ENCODE data around the gene DNAH10. TPM values are rescaled to one million over a fixed set of nuclear protein-coding genes. Genes with fewer than 3 reads are reported as not detected.

DNAH10 gene
- total and polyA plus RNA-seq, 2 donors from 2014 or later = 0.24 to 0.28 TPM

DNA sequence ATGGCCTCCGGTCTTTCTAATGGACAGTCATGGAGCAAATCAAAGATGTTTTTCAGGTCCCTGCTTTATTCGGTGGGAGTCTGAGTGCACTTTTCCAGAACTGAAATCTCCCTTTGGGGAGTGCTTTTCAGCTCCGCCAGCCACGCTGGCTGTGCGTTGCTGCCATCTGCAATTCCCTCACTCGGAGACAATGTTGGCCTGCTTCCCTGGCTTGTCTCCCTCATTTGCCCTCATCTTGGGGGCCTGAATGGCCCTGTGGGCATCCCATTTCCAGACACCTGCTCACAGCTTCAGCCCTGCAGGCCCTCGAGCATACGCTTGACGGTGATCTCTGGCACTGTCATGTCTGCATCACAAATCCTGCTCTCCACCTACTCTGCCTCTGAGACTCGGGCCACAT lies 106.7 kb downstream of the DNAH10 start:
- FAIRE-seq = no peak
- TF ChIP-seq, protein P1, sequence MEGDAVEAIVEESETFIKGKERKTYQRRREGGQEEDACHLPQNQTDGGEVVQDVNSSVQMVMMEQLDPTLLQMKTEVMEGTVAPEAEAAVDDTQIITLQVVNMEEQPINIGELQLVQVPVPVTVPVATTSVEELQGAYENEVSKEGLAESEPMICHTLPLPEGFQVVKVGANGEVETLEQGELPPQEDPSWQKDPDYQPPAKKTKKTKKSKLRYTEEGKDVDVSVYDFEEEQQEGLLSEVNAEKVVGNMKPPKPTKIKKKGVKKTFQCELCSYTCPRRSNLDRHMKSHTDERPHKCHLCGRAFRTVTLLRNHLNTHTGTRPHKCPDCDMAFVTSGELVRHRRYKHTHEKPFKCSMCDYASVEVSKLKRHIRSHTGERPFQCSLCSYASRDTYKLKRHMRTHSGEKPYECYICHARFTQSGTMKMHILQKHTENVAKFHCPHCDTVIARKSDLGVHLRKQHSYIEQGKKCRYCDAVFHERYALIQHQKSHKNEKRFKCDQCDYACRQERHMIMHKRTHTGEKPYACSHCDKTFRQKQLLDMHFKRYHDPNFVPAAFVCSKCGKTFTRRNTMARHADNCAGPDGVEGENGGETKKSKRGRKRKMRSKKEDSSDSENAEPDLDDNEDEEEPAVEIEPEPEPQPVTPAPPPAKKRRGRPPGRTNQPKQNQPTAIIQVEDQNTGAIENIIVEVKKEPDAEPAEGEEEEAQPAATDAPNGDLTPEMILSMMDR (IDR thresholded peaks at IDR 0.05; ENCODE audit: borderline replicate concordance, extremely low read depth, insufficient read depth) = no peak
- no peak for DNase-seq
- no peak overlapping the region for H3K27ac ChIP-seq (ENCODE audit: low read depth in 2 of 2, low read length in 2 of 2)
- intact Hi-C loops (cut with DNase I) = no loop called here
- no peaks in the 10 kb centered on the region for H3K9me3 ChIP-seq (ENCODE audit: control insufficient read depth in 2 of 3, insufficient read depth in 1 of 3, low read length in 3 of 3)
- H3K4me1 ChIP-seq (ENCODE audit: control insufficient read depth in 2 of 3, insufficient read depth in 2 of 3, low read depth in 1 of 3, low read length in 3 of 3) = no peaks in the 10 kb centered on the region
- H3K4me3 ChIP-seq (ENCODE audit: low read length in 3 of 3) = no peak overlapping the region
- no peaks in the 10 kb centered on the region for H3K36me3 ChIP-seq (ENCODE audit: control insufficient read depth in 2 of 3, insufficient read depth in 3 of 3, low read length in 3 of 3)
- no peaks in the 10 kb centered on the region for H3K27me3 ChIP-seq (ENCODE audit: control insufficient read depth, insufficient read depth, low read length)
- H3K9ac ChIP-seq (ENCODE audit: low read length in 3 of 3) = no peak overlapping the region

DNA sequence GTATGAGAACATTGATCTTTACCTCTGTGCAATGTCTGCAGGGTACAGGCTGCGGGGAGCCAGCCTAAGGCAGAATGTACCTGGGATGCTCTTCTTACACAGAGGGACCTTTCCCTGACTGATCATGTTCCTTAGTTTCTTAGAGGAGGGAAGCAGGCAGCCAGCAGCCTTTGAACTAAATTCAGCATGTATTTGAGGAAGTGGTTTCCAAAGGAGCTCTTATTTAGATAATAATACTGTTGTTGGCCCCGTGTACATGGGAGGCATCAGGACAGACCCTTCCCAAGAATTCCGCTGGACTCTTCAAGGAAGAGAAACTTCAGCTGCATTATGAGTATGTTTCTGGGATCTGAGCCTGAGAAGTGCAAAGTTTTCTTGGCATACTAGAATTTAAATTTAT lies 111.7 kb downstream of the DNAH10 start:
- DNase-seq (no peak), FAIRE-seq (no peak)
- Histone ChIP-seq H3K27ac (ENCODE audit: low read depth in 2 of 2, low read length in 2 of 2) (no peak overlapping the region), H3K4me1 (ENCODE audit: control insufficient read depth in 2 of 3, insufficient read depth in 2 of 3, low read depth in 1 of 3, low read length in 3 of 3) (no peaks in the 10 kb centered on the region), H3K9me3 (ENCODE audit: control insufficient read depth in 2 of 3, insufficient read depth in 1 of 3, low read length in 3 of 3) (no peaks in the 10 kb centered on the region), H3K27me3 (ENCODE audit: control insufficient read depth, insufficient read depth, low read length) (no peaks in the 10 kb centered on the region), H3K9ac (ENCODE audit: low read length in 3 of 3) (no peak overlapping the region), H3K36me3 (ENCODE audit: control insufficient read depth in 2 of 3, insufficient read depth in 3 of 3, low read length in 3 of 3) (no peaks in the 10 kb centered on the region), H3K4me3 (ENCODE audit: low read length in 3 of 3) (no peak overlapping the region)
- intact Hi-C loops (cut with DNase I) = no loop called here
- TF ChIP-seq, protein P1 (IDR thresholded peaks at IDR 0.05; ENCODE audit: borderline replicate concordance, extremely low read depth, insufficient read depth) = no peak

DNA sequence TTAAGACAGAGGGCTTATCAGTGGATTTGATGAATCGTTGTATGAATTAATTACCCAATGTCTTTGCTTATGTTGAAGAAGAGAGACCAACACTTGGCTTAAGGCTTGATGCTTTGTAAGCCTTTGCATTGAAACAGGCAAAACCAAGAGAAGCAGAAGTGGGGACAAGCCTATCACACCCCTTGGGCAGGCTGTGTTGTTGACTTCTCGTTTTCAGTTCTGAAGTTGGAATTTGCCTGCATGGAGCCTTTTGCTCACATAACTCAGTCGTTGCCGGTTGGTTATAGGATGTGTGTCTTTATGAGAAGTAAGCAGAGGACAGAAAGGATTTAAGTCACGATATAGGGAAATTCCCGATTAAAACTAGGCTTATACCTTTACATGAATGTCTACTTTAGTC lies 115.9 kb downstream of the DNAH10 start:
- Histone ChIP-seq H3K9me3 (ENCODE audit: control insufficient read depth in 2 of 3, insufficient read depth in 1 of 3, low read length in 3 of 3) (no peaks in the 10 kb centered on the region), H3K4me3 (ENCODE audit: low read length in 3 of 3) (no peak overlapping the region), H3K4me1 (ENCODE audit: control insufficient read depth in 2 of 3, insufficient read depth in 2 of 3, low read depth in 1 of 3, low read length in 3 of 3) (no peaks in the 10 kb centered on the region), H3K27me3 (ENCODE audit: control insufficient read depth, insufficient read depth, low read length) (no peaks in the 10 kb centered on the region), H3K9ac (ENCODE audit: low read length in 3 of 3) (no peak overlapping the region), H3K27ac (ENCODE audit: low read depth in 2 of 2, low read length in 2 of 2) (no peak overlapping the region), H3K36me3 (ENCODE audit: control insufficient read depth in 2 of 3, insufficient read depth in 3 of 3, low read length in 3 of 3) (no peaks in the 10 kb centered on the region)
- intact Hi-C loops (cut with DNase I) = no loop called here
- no peak for DNase-seq
- TF ChIP-seq, protein P1 (IDR thresholded peaks at IDR 0.05; ENCODE audit: borderline replicate concordance, extremely low read depth, insufficient read depth) = no peak
- FAIRE-seq = no peak

DNA sequence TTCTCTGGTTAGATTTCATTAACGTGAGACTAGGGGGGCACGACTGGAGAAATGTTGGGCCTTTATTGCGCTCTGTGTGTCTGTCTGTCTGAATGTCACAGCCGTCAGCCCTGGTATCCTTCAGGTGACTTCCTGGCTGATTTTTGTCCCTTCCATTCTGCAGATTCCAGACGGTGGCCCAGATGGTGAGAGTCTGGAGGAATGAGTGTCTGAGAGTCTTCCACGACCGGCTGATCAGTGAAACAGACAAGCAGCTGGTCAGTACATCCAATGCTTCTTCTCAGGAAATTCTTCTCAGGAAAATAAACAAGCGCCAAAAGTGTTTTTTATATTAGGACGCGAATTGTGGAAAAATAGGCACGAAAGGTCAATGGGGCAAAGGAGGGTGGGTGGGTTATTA lies 117.0 kb downstream of the DNAH10 start:
- no peaks in the 10 kb centered on the region for H3K9me3 ChIP-seq (ENCODE audit: control insufficient read depth in 2 of 3, insufficient read depth in 1 of 3, low read length in 3 of 3)
- H3K27ac ChIP-seq (ENCODE audit: low read depth in 2 of 2, low read length in 2 of 2) = no peak overlapping the region
- H3K9ac ChIP-seq (ENCODE audit: low read length in 3 of 3) = no peak overlapping the region
- H3K4me1 ChIP-seq (ENCODE audit: control insufficient read depth in 2 of 3, insufficient read depth in 2 of 3, low read depth in 1 of 3, low read length in 3 of 3) = no peaks in the 10 kb centered on the region
- FAIRE-seq (no peak), DNase-seq (no peak)
- intact Hi-C loops (cut with DNase I) = no loop called here
- no peak overlapping the region for H3K4me3 ChIP-seq (ENCODE audit: low read length in 3 of 3)
- TF ChIP-seq, protein P1 (IDR thresholded peaks at IDR 0.05; ENCODE audit: borderline replicate concordance, extremely low read depth, insufficient read depth) = no peak
- no peaks in the 10 kb centered on the region for H3K27me3 ChIP-seq (ENCODE audit: control insufficient read depth, insufficient read depth, low read length)
- H3K36me3 ChIP-seq (ENCODE audit: control insufficient read depth in 2 of 3, insufficient read depth in 3 of 3, low read length in 3 of 3) = no peaks in the 10 kb centered on the region
